MM.1S (cell line): ENCODE data around the gene DCTN4.

ENCODE experiments used
- DNase-seq: peaks from one replicate; pipeline ENCODE4 v3.0.0-alpha.2; 2015
- H2AFZ ChIP-seq: fragments of 300-600 bp; sonication (generic); 2 replicates; pipeline ENCODE4 v1.6.0; 2016; ENCODE audit warnings: antibody characterized with exemption, low read length
- H3F3A ChIP-seq: fragments of 300-600 bp; sonication (generic); 2 replicates; pipeline ENCODE4 v1.6.1; 2016; ENCODE audit warnings: mild to moderate bottlenecking, antibody characterized with exemption, low read length, moderate library complexity, mixed read lengths; ENCODE audit not compliant: insufficient read depth
- H3K27ac ChIP-seq: fragments of 300-600 bp; sonication (generic); 2 replicates; pipeline ENCODE4 v1.5.1; 2016; ENCODE audit warnings: mild to moderate bottlenecking, low read length
- H3K27me3 ChIP-seq: fragments of 300-600 bp; sonication (generic); replicated peaks from 2 replicates; pipeline ENCODE4 v1.6.0; 2016; ENCODE audit warnings: low read length; ENCODE audit not compliant: insufficient read depth
- H3K36me3 ChIP-seq: fragments of 300-600 bp; sonication (generic); replicated peaks from 2 replicates; pipeline ENCODE4 v1.6.1; 2016; ENCODE audit warnings: mild to moderate bottlenecking, low read length, mixed read lengths; ENCODE audit not compliant: insufficient read depth
- H3K4me1 ChIP-seq: fragments of 300-600 bp; sonication (generic); 2 replicates; pipeline ENCODE4 v1.6.1; 2016; ENCODE audit warnings: low read length, mixed read lengths
- H3K4me2 ChIP-seq: fragments of 300-600 bp; sonication (generic); 2 replicates; pipeline ENCODE4 v1.6.0; 2016; ENCODE audit warnings: low read depth, low read length
- H3K4me3 ChIP-seq: fragments of 300-600 bp; sonication (generic); 2 replicates; pipeline ENCODE4 v1.5.1; 2016; ENCODE audit warnings: low read length, mixed read lengths
- H3K79me2 ChIP-seq: fragments of 300-600 bp; sonication (generic); 2 replicates; pipeline ENCODE4 v1.6.1; 2016; ENCODE audit warnings: mixed run types, low read length, mixed read lengths
- H3K9ac ChIP-seq: fragments of 300-600 bp; sonication (generic); 2 replicates; pipeline ENCODE4 v1.6.1; 2016; ENCODE audit warnings: low read length, mixed read lengths
- H3K9me2 ChIP-seq: fragments of 300-600 bp; sonication (generic); replicated peaks from 2 replicates; pipeline ENCODE4 v1.6.1; 2016; ENCODE audit warnings: mild to moderate bottlenecking, low read length, mixed read lengths; ENCODE audit not compliant: insufficient read depth
- H3K9me3 ChIP-seq: fragments of 300-600 bp; sonication (generic); replicated peaks from 2 replicates; pipeline ENCODE4 v1.6.1; 2016; ENCODE audit warnings: mild to moderate bottlenecking, low read length, mixed read lengths; ENCODE audit not compliant: insufficient read depth
- H4K20me1 ChIP-seq: fragments of 300-600 bp; sonication (generic); 2 replicates; pipeline ENCODE4 v1.6.1; 2016; ENCODE audit warnings: mild to moderate bottlenecking, low read length, moderate library complexity, mixed read lengths; ENCODE audit not compliant: insufficient read depth
- EZH2 ChIP-seq: fragments of 300-600 bp; sonication (generic); optimal IDR thresholded peaks from 2 replicates; pipeline ENCODE3; 2017; ENCODE audit warnings: low read depth, mild to moderate bottlenecking, antibody characterized with exemption, low read length, mixed read lengths
- EZH2phosphoT487 ChIP-seq: fragments of 300-600 bp; sonication (generic); IDR thresholded peaks from 2 replicates; pipeline ENCODE4 v1.6.1; 2018; ENCODE audit warnings: antibody characterized with exemption, low read length
- TF ChIP-seq, protein P1 (sequence below): fragments of 300-600 bp; sonication (generic); IDR thresholded peaks from 2 replicates; pipeline ENCODE4 v1.5.1; 2016; ENCODE audit warnings: antibody characterized with exemption, low read length, mixed read lengths

The DCTN4 gene

GRCh38 chr5:150661086-150661485, 97.7 kb downstream of the DCTN4 start, which contains the start of gene MYOZ3:
Gene MYOZ3, plus strand, starts transcription at chr5:150661251. Its CDS starts 1,691 bp downstream, at chr5:150662942.
- Histone ChIP-seq H4K20me1 (no peaks in the 10 kb centered on the region), H3K27me3 (peaks cover 5% of the 10 kb centered on the region; the same call in 1 of the 2 replicates), H3K4me2 (no peak within 1 kb of the TSS), H3K36me3 (no peaks in the 10 kb centered on the region), H3K4me3 (no peak within 1 kb of the TSS), H3K9me2 (no peaks in the 10 kb centered on the region), H3K4me1 (no peaks in the 10 kb centered on the region), H3K79me2 (no peaks in the 10 kb centered on the region), H2AFZ (no peak within 1 kb of the TSS), H3K27ac (no peak within 1 kb of the TSS), H3K9ac (no peak within 1 kb of the TSS), H3K9me3 (no peaks in the 10 kb centered on the region), H3F3A (no peaks in the 10 kb centered on the region)
- TF ChIP-seq, protein P1, sequence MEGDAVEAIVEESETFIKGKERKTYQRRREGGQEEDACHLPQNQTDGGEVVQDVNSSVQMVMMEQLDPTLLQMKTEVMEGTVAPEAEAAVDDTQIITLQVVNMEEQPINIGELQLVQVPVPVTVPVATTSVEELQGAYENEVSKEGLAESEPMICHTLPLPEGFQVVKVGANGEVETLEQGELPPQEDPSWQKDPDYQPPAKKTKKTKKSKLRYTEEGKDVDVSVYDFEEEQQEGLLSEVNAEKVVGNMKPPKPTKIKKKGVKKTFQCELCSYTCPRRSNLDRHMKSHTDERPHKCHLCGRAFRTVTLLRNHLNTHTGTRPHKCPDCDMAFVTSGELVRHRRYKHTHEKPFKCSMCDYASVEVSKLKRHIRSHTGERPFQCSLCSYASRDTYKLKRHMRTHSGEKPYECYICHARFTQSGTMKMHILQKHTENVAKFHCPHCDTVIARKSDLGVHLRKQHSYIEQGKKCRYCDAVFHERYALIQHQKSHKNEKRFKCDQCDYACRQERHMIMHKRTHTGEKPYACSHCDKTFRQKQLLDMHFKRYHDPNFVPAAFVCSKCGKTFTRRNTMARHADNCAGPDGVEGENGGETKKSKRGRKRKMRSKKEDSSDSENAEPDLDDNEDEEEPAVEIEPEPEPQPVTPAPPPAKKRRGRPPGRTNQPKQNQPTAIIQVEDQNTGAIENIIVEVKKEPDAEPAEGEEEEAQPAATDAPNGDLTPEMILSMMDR, result no peak
- TF ChIP-seq EZH2 (no peak), EZH2phosphoT487 (no peak)
- no peak for DNase-seq

DNA sequence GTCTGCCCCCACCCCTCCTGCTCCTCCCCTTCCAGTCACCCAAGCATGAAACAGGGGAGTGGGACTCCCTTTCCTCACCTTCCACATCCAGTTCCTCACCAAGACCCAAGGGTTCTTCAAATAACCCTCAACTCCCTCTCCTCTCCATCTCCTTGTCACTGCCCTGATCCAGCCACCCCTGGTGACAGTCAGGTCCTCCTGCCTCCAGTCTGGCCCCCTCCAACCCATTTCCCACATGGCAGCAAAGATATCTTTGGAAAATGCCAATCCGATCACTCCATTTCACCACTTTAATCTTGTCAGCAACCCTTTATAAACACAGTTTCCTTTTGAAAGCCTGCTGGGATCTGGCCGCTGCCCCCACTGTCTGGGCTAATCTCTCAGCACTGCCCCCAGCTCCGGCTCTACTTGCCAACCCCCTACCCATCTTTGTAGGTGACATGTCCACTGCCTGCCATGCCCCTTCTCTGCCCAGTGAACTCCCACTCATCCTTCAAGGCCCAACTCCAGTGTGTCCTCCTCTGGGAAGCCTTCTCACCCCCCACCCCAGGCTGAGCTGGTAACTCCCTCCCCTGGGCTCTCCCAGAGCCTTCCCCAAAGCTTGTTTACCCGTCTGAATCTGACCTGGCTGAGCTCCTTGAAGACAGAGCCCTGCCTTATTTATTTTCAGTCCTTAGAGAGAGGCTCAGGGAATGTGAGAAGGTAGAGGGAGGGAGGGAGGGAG, 98.5 kb downstream of the DCTN4 start:
- Histone ChIP-seq H3K4me2 (no peak overlapping the region), H3K9me2 (no peaks in the 10 kb centered on the region)
- TF ChIP-seq, protein P1, result no peak
- TF ChIP-seq EZH2phosphoT487 (no peak), EZH2 (no peak)

GRCh38 chr5:150659360-150660107, 99.3 kb downstream of the DCTN4 start:
- Histone ChIP-seq H3K4me2 (no peak overlapping the region), H3K9me3 (no peaks in the 10 kb centered on the region), H3K27ac (no peak overlapping the region), H3K4me1 (no peaks in the 10 kb centered on the region), H3K9me2 (no peaks in the 10 kb centered on the region), H3K36me3 (no peaks in the 10 kb centered on the region), H2AFZ (no peak overlapping the region), H3K4me3 (no peak overlapping the region), H3K9ac (no peak overlapping the region), H4K20me1 (no peaks in the 10 kb centered on the region), H3K79me2 (no peaks in the 10 kb centered on the region), H3F3A (no peaks in the 10 kb centered on the region), H3K27me3 (peaks cover 5% of the 10 kb centered on the region; the same call in 1 of the 2 replicates)
- TF ChIP-seq EZH2phosphoT487 (no peak), EZH2 (no peak)
- TF ChIP-seq, protein P1, result no peak
- no peak for DNase-seq

More for the DNA sequence above, 98.5 kb downstream of the DCTN4 start:
- Histone ChIP-seq H3K27me3 (peaks cover 5% of the 10 kb centered on the region; the same call in 1 of the 2 replicates), H2AFZ (no peak overlapping the region), H3K9me3 (no peaks in the 10 kb centered on the region), H3K27ac (no peak overlapping the region), H3K36me3 (no peaks in the 10 kb centered on the region), H3K9ac (no peak overlapping the region), H4K20me1 (no peaks in the 10 kb centered on the region), H3K4me1 (no peaks in the 10 kb centered on the region), H3F3A (no peaks in the 10 kb centered on the region), H3K79me2 (no peaks in the 10 kb centered on the region), H3K4me3 (no peak overlapping the region)
- no peak for DNase-seq
